ENCODE results near the gene RRP1B. TPM values are rescaled to one million over a fixed set of nuclear protein-coding genes. Genes with fewer than 3 reads are reported as not detected.

RRP1B gene
- total RNA-seq, 1 donor from 2014 or later: 70.4 TPM

DNA sequence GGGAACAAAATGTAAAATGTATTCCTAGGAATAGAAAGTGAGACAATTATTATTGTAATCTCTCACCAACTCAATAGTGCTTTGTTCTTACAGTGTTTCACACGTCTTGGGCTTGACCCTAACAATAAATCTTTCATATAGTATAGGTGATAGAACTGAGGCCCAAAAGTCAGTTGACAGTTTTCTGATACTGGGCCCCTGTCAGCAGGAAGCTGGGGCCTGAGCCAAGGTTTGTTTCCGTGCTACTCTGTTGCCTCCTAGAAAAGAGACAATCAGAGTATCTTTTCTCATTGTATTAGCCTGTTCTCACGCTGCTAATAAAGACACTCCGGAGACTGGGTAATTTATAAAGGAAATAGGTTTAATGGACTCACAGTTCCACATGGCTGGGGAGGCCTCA, 5.0 kb downstream of the RRP1B start:
- peaks cover 23% of the 10 kb centered on the region for H3K4me1 Mint-ChIP-seq
- no peaks in the 10 kb centered on the region for H3K9me3 Mint-ChIP-seq
- H3K27me3 Mint-ChIP-seq (ENCODE audit: low read depth): no peaks in the 10 kb centered on the region
- H3K4me3 Mint-ChIP-seq: no peak overlapping the region
- H3K27ac Mint-ChIP-seq (ENCODE audit: unreplicated experiment): no peak overlapping the region
- TF ChIP-seq, protein P1, sequence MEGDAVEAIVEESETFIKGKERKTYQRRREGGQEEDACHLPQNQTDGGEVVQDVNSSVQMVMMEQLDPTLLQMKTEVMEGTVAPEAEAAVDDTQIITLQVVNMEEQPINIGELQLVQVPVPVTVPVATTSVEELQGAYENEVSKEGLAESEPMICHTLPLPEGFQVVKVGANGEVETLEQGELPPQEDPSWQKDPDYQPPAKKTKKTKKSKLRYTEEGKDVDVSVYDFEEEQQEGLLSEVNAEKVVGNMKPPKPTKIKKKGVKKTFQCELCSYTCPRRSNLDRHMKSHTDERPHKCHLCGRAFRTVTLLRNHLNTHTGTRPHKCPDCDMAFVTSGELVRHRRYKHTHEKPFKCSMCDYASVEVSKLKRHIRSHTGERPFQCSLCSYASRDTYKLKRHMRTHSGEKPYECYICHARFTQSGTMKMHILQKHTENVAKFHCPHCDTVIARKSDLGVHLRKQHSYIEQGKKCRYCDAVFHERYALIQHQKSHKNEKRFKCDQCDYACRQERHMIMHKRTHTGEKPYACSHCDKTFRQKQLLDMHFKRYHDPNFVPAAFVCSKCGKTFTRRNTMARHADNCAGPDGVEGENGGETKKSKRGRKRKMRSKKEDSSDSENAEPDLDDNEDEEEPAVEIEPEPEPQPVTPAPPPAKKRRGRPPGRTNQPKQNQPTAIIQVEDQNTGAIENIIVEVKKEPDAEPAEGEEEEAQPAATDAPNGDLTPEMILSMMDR (conservative IDR thresholded peaks at IDR 0.05): no peak
- peaks cover 20% of the 10 kb centered on the region for H3K36me3 Mint-ChIP-seq (ENCODE audit: low read depth)
- no peak for DNase-seq (ENCODE audit: low read depth, low spot score)

DNA sequence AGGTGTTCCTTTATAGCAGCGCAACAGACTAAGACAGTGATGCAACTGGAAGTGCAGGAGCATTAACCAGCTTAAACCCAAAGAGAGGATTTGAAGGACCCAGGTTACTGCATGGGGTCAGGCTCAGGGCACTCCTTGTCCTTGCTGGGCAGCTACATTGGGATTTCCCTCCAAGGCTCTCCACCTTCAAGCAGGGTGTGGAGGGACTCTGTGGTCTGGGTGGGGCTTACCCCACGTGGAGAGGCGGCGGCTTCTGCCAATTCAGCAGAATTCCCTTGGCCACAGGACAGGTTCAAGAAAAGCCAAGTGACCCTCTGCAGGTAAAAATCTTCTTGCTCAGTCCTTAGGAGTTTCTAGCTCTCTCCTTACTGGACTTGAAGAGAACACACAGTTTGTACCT, 6.5 kb downstream of the RRP1B start:
- Mint-ChIP-seq H3K4me1 (peaks cover 11% of the 10 kb centered on the region), H3K36me3 (ENCODE audit: low read depth) (peaks cover 20% of the 10 kb centered on the region), H3K27ac (ENCODE audit: unreplicated experiment) (peak overlapping the region; percentile 76), H3K4me3 (no peak overlapping the region), H3K27me3 (ENCODE audit: low read depth) (no peaks in the 10 kb centered on the region), H3K9me3 (no peaks in the 10 kb centered on the region)
- TF ChIP-seq, protein P1 (conservative IDR thresholded peaks at IDR 0.05): no peak
- DNase-seq (ENCODE audit: low read depth, low spot score): no peak

DNA sequence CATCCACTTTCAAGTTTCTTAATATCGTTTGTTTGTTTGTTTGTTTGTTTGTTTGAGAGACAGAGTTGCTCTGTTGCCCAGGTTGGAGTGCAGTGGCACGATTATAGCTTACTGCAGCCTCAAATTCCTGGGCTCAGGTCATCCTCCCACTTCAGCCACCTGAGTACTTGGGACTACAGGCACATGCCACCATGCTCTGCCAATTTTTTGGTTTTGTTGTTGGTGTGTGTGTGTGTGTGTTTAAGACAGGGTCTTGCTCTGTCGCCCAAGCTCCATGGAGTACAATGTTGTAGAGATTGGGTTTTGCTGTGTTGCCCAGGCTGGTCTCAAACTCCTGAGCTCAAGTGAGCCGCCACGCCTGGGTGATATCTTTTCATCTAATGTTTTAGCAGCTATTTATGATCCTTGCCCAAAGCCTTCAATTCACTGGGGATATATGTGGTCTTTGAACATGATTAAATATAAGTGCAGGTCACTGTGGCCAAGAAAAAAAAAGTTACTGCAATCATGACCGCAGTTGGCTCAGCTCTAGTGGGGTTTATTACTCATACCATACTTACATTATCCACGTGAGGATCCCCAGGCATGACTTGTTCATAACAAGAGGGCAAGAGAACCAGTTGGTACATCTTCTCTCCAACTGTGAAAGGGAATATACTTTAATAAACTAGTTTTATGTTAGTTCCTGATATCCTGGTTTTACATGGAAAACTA, 8.0 kb downstream of the RRP1B start:
- Mint-ChIP-seq H3K27me3 (ENCODE audit: low read depth) (no peaks in the 10 kb centered on the region), H3K36me3 (ENCODE audit: low read depth) (peaks cover 18% of the 10 kb centered on the region), H3K9me3 (no peaks in the 10 kb centered on the region), H3K4me1 (no peaks in the 10 kb centered on the region), H3K4me3 (no peak overlapping the region), H3K27ac (ENCODE audit: unreplicated experiment) (no peak overlapping the region)
- TF ChIP-seq, protein P1 (conservative IDR thresholded peaks at IDR 0.05): no peak
- no peak for DNase-seq (ENCODE audit: low read depth, low spot score)

DNA sequence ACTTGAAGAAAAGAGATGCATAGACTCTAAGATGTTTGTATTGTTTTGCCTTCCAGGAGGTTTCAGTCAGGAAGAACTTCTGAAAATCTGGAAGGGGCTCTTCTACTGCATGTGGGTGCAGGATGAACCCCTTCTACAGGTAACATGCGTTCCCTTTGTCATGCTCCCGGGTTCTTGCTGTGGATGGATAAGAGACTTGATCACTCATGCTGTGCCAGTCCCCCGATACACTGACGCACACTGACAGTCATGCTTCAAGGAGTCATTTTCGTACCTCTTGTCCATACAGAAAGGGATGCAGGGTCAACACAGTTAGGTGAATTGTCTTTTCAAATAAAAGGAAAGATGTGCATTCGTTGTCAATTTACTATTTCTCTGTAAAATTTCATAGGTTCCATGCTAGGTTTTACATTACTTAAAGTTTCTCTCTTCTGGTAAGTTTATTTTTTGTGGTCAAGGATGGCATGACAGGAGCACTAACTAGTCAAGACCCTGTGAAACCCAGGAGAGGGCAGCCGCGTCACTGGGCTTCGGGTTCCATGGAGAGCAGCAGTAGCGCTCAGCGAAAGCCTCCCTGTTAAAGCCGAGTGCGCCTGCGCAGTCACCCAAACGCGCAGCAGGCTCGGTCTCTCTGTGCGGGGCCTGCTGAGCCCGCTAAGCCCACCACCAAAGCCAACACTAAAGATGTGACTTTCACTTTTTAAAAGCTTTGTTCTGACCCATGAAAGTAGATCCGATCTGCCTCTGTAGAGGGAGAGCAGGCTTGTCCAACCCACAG, 10.7 kb downstream of the RRP1B start:
- DNase-seq (ENCODE audit: low read depth, low spot score): no peak
- H3K36me3 Mint-ChIP-seq (ENCODE audit: low read depth): peaks cover 17% of the 10 kb centered on the region
- no peak overlapping the region for H3K4me3 Mint-ChIP-seq
- H3K27ac Mint-ChIP-seq (ENCODE audit: unreplicated experiment): peak overlapping the region; percentile 2
- H3K4me1 Mint-ChIP-seq: no peaks in the 10 kb centered on the region
- TF ChIP-seq, protein P1 (conservative IDR thresholded peaks at IDR 0.05): no peak
- no peaks in the 10 kb centered on the region for H3K27me3 Mint-ChIP-seq (ENCODE audit: low read depth)
- H3K9me3 Mint-ChIP-seq: no peaks in the 10 kb centered on the region

DNA sequence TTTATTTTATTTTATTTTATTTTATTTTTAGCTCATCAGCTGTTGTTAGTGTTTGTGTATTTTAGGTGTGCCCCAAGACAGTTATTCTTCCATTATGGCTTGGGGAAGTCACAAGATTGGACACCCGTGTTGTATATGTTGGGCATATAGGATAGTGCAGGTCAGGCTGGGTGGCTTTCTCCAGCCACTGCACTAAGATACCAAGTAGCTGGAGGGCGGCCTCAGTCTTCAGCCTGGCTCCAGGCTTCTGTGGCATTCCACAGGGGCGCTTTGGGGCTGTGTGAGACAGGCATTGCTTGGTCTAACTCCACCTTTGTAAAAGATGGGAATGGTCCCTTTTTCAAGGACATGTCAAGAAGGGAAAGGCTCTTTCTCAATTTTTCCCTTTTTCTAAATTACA, 16.5 kb downstream of the RRP1B start:
- no peaks in the 10 kb centered on the region for H3K4me1 Mint-ChIP-seq
- H3K27ac Mint-ChIP-seq (ENCODE audit: unreplicated experiment): no peak overlapping the region
- no peaks in the 10 kb centered on the region for H3K9me3 Mint-ChIP-seq
- DNase-seq (ENCODE audit: low read depth, low spot score): no peak
- no peak overlapping the region for H3K4me3 Mint-ChIP-seq
- TF ChIP-seq, protein P1 (conservative IDR thresholded peaks at IDR 0.05): no peak
- H3K36me3 Mint-ChIP-seq (ENCODE audit: low read depth): peaks cover 30% of the 10 kb centered on the region
- no peaks in the 10 kb centered on the region for H3K27me3 Mint-ChIP-seq (ENCODE audit: low read depth)
